Stimulated activated CD4-positive, alpha-beta T cell treated with anti-CD3 and anti-CD28 coated beads, Interleukin-1b, Interleukin-23, amount 100 ng/mL, for 24 hours (primary cell): ENCODE results near the gene STXBP6.
"Not testable (repeated sequence)": the region's sequence is repeated elsewhere in the genome, so short reads cannot be mapped to it uniquely, and the experiment has no call there.

ENCODE experiments used
- DNase-seq, 4 experiments: peaks; one replicate each; pipeline ENCODE4 v3.0.0-alpha.2; 2020; ENCODE audit warnings: low read depth in 4 of 4, low spot score in 1 of 4

STXBP6 gene

GRCh38 chr14:24988760-24989159, 61.2 kb downstream of the STXBP6 start:
- no peak for DNase-seq

DNA sequence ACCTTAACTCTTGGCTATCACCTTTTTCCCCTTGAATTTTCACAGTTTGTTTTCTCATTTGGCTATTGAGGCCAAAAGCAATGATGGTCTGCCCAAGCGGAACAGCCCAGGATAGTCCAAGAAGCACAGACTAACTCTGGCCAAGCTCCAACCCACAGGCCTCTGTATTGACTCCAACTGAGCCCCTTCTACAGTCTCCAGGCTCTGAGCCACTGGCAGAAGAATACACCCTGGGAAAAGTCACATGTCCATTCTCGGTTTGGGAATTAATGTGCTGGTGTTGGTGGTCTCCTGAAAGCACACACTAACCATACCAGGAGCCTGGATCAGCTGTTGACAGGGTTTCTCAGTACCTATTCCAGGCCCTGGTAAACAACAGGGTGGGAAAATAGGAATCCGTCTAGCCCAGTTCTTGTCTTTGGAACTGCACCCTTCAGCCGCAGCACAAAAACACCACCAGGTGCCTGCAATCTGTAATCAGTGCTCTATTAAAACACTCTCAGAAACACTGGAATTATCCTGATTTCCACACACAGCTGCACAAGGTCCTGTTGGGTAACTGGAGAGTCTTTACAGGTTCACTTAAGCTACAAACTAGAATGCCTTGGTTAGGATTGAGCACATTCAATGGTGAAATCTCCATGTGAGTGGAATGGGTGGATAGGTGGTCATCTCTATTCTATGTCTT, 63.6 kb downstream of the STXBP6 start:
- no peak for DNase-seq

- no peak for DNase-seq
These were observed 64.9 kb downstream of the STXBP6 start for GRCh38 chr14:24984846-24985589.

GRCh38 chr14:24982472-24983155, 67.3 kb downstream of the STXBP6 start:
- DNase-seq = no peak

GRCh38 chr14:24979725-24980239, 70.2 kb downstream of the STXBP6 start:
- no peak for DNase-seq

- DNase-seq = no peak
These were observed 70.9 kb downstream of the STXBP6 start for GRCh38 chr14:24978862-24979724.

DNA sequence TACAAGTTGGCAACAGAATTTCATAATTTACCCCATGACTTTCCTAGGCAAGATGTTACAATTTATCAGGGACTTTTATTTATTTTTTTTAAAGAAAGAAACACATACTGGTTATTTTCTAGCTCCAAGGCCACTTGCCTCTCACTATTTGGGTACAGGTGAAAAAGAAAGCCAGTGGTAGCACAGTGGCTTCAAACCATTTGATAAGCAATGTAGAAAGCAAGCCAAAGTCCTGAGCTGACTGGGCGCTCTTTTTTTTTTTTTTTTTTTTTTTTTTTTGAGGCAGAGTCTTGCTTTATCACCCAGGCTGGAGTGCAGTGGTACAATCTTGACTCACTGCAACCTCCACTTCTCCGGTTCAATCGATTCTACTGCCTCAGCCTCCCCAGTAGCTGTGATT, 73.3 kb downstream of the STXBP6 start:
- DNase-seq = no peak

- DNase-seq = no peak
These were observed 74.6 kb downstream of the STXBP6 start for GRCh38 chr14:24975393-24975792.

- DNase-seq = no peak
These were observed 75.2 kb downstream of the STXBP6 start for GRCh38 chr14:24974591-24975374.

DNA sequence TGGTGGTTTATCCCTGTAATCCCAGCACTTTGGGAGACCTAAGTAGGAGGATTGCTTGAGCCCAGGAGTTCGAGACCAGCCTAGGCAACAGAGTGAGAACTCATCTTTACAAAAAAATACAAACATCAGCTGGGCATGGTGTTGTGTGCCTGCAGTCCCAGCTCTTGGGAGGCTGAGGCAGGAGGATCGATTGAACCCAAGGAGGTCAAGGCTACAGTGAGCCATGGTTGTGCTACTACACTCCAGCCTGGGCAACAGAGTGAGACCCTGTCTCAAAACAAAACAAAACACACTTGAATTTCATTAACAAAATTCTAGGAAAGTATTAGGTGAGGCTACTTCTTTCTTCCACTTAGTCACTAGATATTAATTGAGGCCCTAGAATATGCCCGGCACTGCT, 77.1 kb downstream of the STXBP6 start:
- no peak for DNase-seq

- no peak for DNase-seq
These were observed 78.7 kb downstream of the STXBP6 start for GRCh38 chr14:24971255-24971654.

DNA sequence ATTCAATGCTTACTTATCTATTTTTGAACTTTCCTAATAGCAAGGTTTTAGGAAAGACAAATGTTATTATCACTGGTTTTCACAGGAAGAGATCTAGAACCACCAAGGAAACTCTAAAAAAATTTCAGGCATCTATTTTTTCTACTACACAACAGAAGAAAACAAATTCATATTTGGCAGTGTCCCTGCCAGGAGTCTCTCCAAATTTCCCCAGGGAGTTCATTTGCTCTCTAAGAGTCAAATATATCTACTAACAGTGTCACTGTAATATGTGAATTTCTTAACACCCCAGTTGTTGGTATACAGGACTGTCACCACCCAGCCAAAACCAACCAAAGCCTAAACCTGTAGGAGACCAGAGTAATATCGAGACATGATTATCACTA, 83.4 kb downstream of the STXBP6 start:
- no peak for DNase-seq

DNA sequence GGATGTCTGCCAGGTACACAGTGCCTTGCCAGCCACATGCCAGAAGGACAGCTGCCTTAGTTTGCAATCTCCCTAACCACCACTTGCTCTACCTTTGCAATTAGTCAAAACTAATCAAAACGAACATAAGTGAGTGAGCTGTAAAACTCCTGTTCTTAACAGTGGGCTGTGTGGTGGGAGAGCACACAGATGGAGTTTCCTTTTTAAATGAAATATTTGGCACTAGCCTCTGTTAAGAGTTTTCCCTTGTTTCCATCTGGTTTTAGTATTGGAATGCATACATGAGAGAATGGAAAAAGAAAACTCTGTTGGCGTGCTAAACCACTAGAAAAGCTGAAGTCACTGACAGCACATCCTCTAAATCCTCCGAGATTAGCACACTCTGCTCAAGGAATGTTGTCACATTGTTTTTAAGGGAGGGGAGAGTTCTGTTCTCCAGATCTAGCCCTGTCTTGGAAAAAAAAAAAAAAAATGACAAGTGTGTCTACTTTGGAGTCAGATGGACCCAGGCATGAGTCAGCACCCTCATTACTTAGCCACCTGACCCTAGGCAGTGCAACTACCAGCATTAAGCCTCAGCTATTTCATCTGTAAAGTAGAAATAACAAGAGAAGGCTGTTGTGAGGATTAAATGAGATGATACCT, 83.9 kb downstream of the STXBP6 start:
- no peak for DNase-seq

- DNase-seq = no peak
These were observed 84.4 kb downstream of the STXBP6 start for GRCh38 chr14:24965578-24965933.

- no peak for DNase-seq
These were observed 85.4 kb downstream of the STXBP6 start for GRCh38 chr14:24964591-24964990.

DNA sequence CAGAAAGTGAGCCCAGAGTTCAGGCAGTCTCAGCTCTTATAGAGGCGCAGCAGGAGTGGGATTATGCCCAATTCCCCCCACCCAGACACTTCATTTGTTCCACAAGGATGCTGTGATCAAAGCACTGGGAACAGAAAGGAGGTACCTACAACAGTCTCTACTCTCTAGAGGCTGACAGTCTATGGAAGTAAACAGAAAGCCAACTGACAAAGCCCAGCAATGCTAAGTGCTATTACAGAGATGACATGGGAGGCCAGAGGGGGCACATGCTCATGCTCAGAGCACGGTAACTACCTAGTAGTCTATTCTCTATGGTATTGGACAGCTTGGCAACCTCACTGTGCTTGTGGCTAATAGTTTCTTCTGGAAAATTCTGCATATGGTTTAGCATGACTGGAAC, 85.9 kb downstream of the STXBP6 start:
- DNase-seq = no peak

DNA sequence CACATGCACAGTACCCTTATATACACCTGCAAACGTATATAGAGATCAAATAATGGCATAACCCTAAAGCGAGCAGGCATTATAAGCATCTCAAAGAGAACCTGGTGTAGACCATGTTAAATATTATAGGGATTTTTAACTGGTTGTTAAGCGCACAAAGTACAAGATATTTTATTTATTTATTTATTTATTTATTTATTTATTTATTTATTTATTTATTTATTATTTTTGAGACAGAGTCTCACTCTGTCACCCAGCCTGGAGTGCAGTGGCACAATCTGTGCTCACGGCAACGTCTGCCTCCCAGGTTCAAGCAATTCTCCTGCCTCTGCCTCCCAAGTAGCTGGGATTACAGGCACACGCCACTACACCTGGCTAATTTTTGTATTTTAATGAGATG, 87.8 kb downstream of the STXBP6 start:
- not testable (repeated sequence) for DNase-seq

DNA sequence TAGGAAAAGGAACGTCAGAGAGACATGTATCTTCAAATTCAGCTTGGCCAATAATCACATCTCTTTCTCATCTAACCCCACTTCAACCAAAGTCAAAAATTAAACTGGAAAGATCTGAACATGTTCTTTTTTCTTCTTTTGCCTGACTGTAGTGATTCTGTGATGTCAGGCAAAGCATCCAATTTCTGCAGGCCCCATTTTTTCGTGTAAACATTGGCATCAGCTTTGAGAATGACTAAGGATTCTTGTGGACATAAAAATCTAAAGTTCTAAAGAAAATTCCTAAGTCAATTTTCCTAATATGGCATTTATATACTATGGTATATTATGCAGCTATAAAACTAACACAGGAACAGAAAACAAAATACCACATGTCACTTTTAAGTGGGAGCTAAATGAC, 89.1 kb downstream of the STXBP6 start:
- no peak for DNase-seq

DNA sequence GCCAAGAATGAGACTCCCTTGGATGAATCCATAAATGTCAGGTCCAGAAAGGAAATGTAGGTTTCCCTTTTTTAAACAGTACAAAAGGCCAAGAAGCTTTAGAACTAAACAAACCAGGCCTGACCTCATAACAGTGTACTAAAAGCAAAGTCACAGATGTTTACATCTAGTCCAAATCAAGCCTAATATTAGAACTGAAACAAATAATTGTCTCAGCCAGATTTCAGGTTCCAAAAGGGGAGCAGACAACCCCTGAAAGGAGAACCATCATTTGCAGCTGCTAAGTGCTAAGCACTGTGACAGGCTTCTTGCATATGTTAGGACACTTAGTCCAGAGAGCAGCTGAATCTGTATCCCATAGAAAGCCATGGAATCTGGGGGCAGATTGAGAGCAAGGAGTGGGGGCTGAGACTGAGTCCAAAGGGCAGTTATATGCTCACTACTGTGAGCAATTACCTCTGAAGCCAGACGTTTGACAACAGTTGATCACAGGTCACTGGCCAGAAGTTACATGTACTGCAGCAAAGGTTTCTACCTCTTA, 90.1 kb downstream of the STXBP6 start:
- DNase-seq = no peak

- DNase-seq = no peak
These were observed 91.7 kb downstream of the STXBP6 start for GRCh38 chr14:24958271-24958670.
